GM18498 (cell line): ENCODE measurements around the gene MS4A6E.

Source experiments
- ATAC-seq: cut with Tn5 transposase; IDR thresholded peaks from one replicate; pipeline ENCODE4 v1.9.1; 2021; ENCODE audit warnings: mild to moderate bottlenecking, moderate library complexity; ENCODE audit not compliant: unreplicated experiment

The MS4A6E gene

GRCh38 chr11:60371854-60372253 is 44.8 kb downstream of the MS4A6E start:
- no peak for ATAC-seq

GRCh38 chr11:60372767-60373166 is 45.7 kb downstream of the MS4A6E start:
- no peak for ATAC-seq

- ATAC-seq, result no peak
Observed at GRCh38 chr11:60375316-60375715, 48.3 kb downstream of the MS4A6E start.

- no peak for ATAC-seq
Observed at GRCh38 chr11:60376601-60377000, 49.5 kb downstream of the MS4A6E start.

GRCh38 chr11:60377401-60378136 is 50.5 kb downstream of the MS4A6E start:
- ATAC-seq, result peak; percentile 56

GRCh38 chr11:60378354-60378753 is 51.3 kb downstream of the MS4A6E start, which contains the start of gene MS4A7:
Gene MS4A7 (plus strand): TSS chr11:60378532. CDS start chr11:60383142, 4,610 bp downstream.
- peak; percentile 90 for ATAC-seq

GRCh38 chr11:60389279-60389910 is 62.3 kb downstream of the MS4A6E start:
- ATAC-seq, result peak; percentile 92

- ATAC-seq, result no peak
Observed at GRCh38 chr11:60390419-60390818, 63.4 kb downstream of the MS4A6E start.
